Activated CD8-positive, alpha-beta memory T cell treated with anti-CD3 and anti-CD28 coated beads, Interleukin-2, amount 10 ng/mL, durations not matched to agents 7 days and 5 days (primary cell): Measurements from ENCODE around the gene SLX4. TPM values are rescaled to one million over a fixed set of nuclear protein-coding genes. Genes with fewer than 3 reads are reported as not detected.

Source experiments
- ATAC-seq: fragments of 150-1000 bp; cut with Tn5 transposase; one replicate; pipeline ENCODE4 v1.10.0; 2021; ENCODE audit warnings: moderate library complexity
- CTCF ChIA-PET: fragments of 350-600 bp; sonication (Branson Sonifier 250); formaldehyde crosslinking; loops from one replicate; lab custom pipeline; 2021; ENCODE audit warnings: antibody characterized with exemption; lab: Charles Lee
- DNase-seq: peaks from one replicate; pipeline ENCODE4 v3.0.0-alpha.2; 2020
- H3K27ac Mint-ChIP-seq: one replicate; pipeline ENCODE4 v1.8.0; 2021; ENCODE audit warnings: mild to moderate bottlenecking, mixed read lengths
- H3K27me3 Mint-ChIP-seq: one replicate; pipeline ENCODE4 v1.8.0; 2021; ENCODE audit warnings: mixed read lengths
- H3K36me3 Mint-ChIP-seq: one replicate; pipeline ENCODE4 v1.8.0; 2021; ENCODE audit warnings: mild to moderate bottlenecking, mixed read lengths
- H3K4me1 Mint-ChIP-seq: one replicate; pipeline ENCODE4 v1.8.0; 2021; ENCODE audit warnings: mixed read lengths
- H3K4me3 Mint-ChIP-seq: one replicate; pipeline ENCODE4 v1.8.0; 2021; ENCODE audit warnings: mild to moderate bottlenecking, moderate library complexity, mixed read lengths
- H3K9me3 Mint-ChIP-seq: one replicate; pipeline ENCODE4 v1.8.0; 2022; ENCODE audit warnings: low read depth, mixed read lengths
- total RNA-seq, 2 experiments: library from RNA; stranded (reverse); gene quantifications; one replicate each; pipeline ENCODE4 v1.2.3, GENCODE V29; 2021

Gene SLX4
- total RNA-seq, 2 experiments from 2014 or later, result 19.0 to 24.6 TPM

- Mint-ChIP-seq H3K4me1 (peaks cover 3% of the 10 kb centered on the region), H3K27me3 (no peaks in the 10 kb centered on the region), H3K4me3 (no peak overlapping the region), H3K36me3 (peaks cover 12% of the 10 kb centered on the region), H3K9me3 (no peaks in the 10 kb centered on the region), H3K27ac (no peak overlapping the region)
- CTCF ChIA-PET, result interaction anchor here (0.7 kb wide), 1 partner anchor 23 kb away, joined by 3 read pairs; no protein-coding TSS in a partner anchor
- ATAC-seq, result no peak
- DNase-seq, result no peak
Observed at GRCh38 chr16:3590736-3591435, 20.5 kb downstream of the SLX4 start.

- Mint-ChIP-seq H3K27me3 (no peaks in the 10 kb centered on the region), H3K4me1 (peaks cover 9% of the 10 kb centered on the region), H3K36me3 (peaks cover 14% of the 10 kb centered on the region), H3K27ac (no peak overlapping the region), H3K9me3 (no peaks in the 10 kb centered on the region), H3K4me3 (no peak overlapping the region)
- DNase-seq (no peak), ATAC-seq (no peak)
- CTCF ChIA-PET, result interaction anchor here (0.7 kb wide), 1 partner anchor 23 kb away, joined by 3 read pairs; no protein-coding TSS in a partner anchor
Observed at GRCh38 chr16:3589991-3590701, 21.3 kb downstream of the SLX4 start.

GRCh38 chr16:3589441-3589921 is 21.9 kb downstream of the SLX4 start:
- CTCF ChIA-PET, result no interaction called here
- Mint-ChIP-seq H3K4me3 (no peak overlapping the region), H3K36me3 (peaks cover 18% of the 10 kb centered on the region), H3K4me1 (peaks cover 14% of the 10 kb centered on the region), H3K27me3 (no peaks in the 10 kb centered on the region), H3K9me3 (no peaks in the 10 kb centered on the region), H3K27ac (no peak overlapping the region)
- no peak for DNase-seq
- ATAC-seq, result no peak

- no peak for DNase-seq
- no peak for ATAC-seq
- no peak overlapping the region for H3K4me3 Mint-ChIP-seq
- H3K36me3 Mint-ChIP-seq, result peaks cover 22% of the 10 kb centered on the region
- no peak overlapping the region for H3K27ac Mint-ChIP-seq
- H3K4me1 Mint-ChIP-seq, result peaks cover 16% of the 10 kb centered on the region
- CTCF ChIA-PET, result no interaction called here
- H3K9me3 Mint-ChIP-seq, result no peaks in the 10 kb centered on the region
- H3K27me3 Mint-ChIP-seq, result no peaks in the 10 kb centered on the region
Observed at GRCh38 chr16:3589001-3589400, 22.4 kb downstream of the SLX4 start.

GRCh38 chr16:3587547-3588110 is 23.8 kb downstream of the SLX4 start:
- CTCF ChIA-PET, result interaction anchor here (1.4 kb wide), 1 partner anchor 11 kb away, joined by 4 read pairs; no protein-coding TSS in a partner anchor
- peaks cover 30% of the 10 kb centered on the region for H3K36me3 Mint-ChIP-seq
- H3K27me3 Mint-ChIP-seq, result no peaks in the 10 kb centered on the region
- H3K4me3 Mint-ChIP-seq, result no peak overlapping the region
- no peaks in the 10 kb centered on the region for H3K9me3 Mint-ChIP-seq
- H3K4me1 Mint-ChIP-seq, result peaks cover 16% of the 10 kb centered on the region
- DNase-seq (no peak), ATAC-seq (no peak)
- H3K27ac Mint-ChIP-seq, result no peak overlapping the region

GRCh38 chr16:3584412-3584811 is 27.0 kb downstream of the SLX4 start:
- H3K36me3 Mint-ChIP-seq, result peaks cover 24% of the 10 kb centered on the region
- peaks cover 28% of the 10 kb centered on the region for H3K4me1 Mint-ChIP-seq
- H3K4me3 Mint-ChIP-seq, result no peak overlapping the region
- H3K9me3 Mint-ChIP-seq, result no peaks in the 10 kb centered on the region
- DNase-seq (no peak), ATAC-seq (no peak)
- no peak overlapping the region for H3K27ac Mint-ChIP-seq
- H3K27me3 Mint-ChIP-seq, result no peaks in the 10 kb centered on the region
- CTCF ChIA-PET, result interaction anchor here (0.8 kb wide), 1 partner anchor 42 kb away, joined by 4 read pairs; no protein-coding TSS in a partner anchor

- CTCF ChIA-PET, result no interaction called here
- Mint-ChIP-seq H3K4me1 (peaks cover 36% of the 10 kb centered on the region), H3K4me3 (no peak overlapping the region), H3K27ac (no peak overlapping the region), H3K36me3 (peaks cover 24% of the 10 kb centered on the region), H3K9me3 (no peaks in the 10 kb centered on the region), H3K27me3 (no peaks in the 10 kb centered on the region)
- no peak for DNase-seq
- ATAC-seq, result no peak
Observed at GRCh38 chr16:3583303-3584038, 27.9 kb downstream of the SLX4 start.

GRCh38 chr16:3582276-3583165 is 28.9 kb downstream of the SLX4 start:
- CTCF ChIA-PET, result no interaction called here
- Mint-ChIP-seq H3K36me3 (peaks cover 24% of the 10 kb centered on the region), H3K9me3 (no peaks in the 10 kb centered on the region), H3K27me3 (no peaks in the 10 kb centered on the region), H3K27ac (no peak overlapping the region), H3K4me1 (peaks cover 41% of the 10 kb centered on the region), H3K4me3 (no peak overlapping the region)
- DNase-seq (no peak), ATAC-seq (no peak)

- CTCF ChIA-PET, result no interaction called here
- Mint-ChIP-seq H3K27ac (no peak overlapping the region), H3K4me1 (peaks cover 41% of the 10 kb centered on the region), H3K36me3 (peaks cover 32% of the 10 kb centered on the region), H3K27me3 (no peaks in the 10 kb centered on the region), H3K4me3 (no peak overlapping the region), H3K9me3 (no peaks in the 10 kb centered on the region)
- ATAC-seq (no peak), DNase-seq (no peak)
Observed at GRCh38 chr16:3581392-3581791, 30.0 kb downstream of the SLX4 start.

- no peak overlapping the region for H3K4me3 Mint-ChIP-seq
- H3K27me3 Mint-ChIP-seq, result no peaks in the 10 kb centered on the region
- H3K9me3 Mint-ChIP-seq, result no peaks in the 10 kb centered on the region
- H3K36me3 Mint-ChIP-seq, result peaks cover 30% of the 10 kb centered on the region
- ATAC-seq (no peak), DNase-seq (no peak)
- CTCF ChIA-PET, result interaction anchor here (0.9 kb wide), 1 partner anchor 32 kb away, joined by 3 read pairs; no protein-coding TSS in a partner anchor
- H3K4me1 Mint-ChIP-seq, result peaks cover 38% of the 10 kb centered on the region
- H3K27ac Mint-ChIP-seq, result peak overlapping the region; percentile 62
Observed at GRCh38 chr16:3580686-3581085, 30.7 kb downstream of the SLX4 start.

GRCh38 chr16:3580251-3580651 is 31.2 kb downstream of the SLX4 start:
- Mint-ChIP-seq H3K4me1 (peaks cover 38% of the 10 kb centered on the region), H3K9me3 (no peaks in the 10 kb centered on the region), H3K4me3 (no peak overlapping the region), H3K27ac (peak overlapping the region; percentile 62), H3K27me3 (no peaks in the 10 kb centered on the region), H3K36me3 (peaks cover 34% of the 10 kb centered on the region)
- ATAC-seq (no peak), DNase-seq (no peak)
- CTCF ChIA-PET, result interaction anchor here (0.9 kb wide), 1 partner anchor 32 kb away, joined by 3 read pairs; no protein-coding TSS in a partner anchor

GRCh38 chr16:3579776-3580175 is 31.6 kb downstream of the SLX4 start:
- CTCF ChIA-PET, result no interaction called here

More at GRCh38 chr16:3579776-3580175, 31.6 kb downstream of the SLX4 start:
- DNase-seq (no peak), ATAC-seq (no peak)
- Mint-ChIP-seq H3K9me3 (no peaks in the 10 kb centered on the region), H3K4me1 (peaks cover 39% of the 10 kb centered on the region), H3K27me3 (no peaks in the 10 kb centered on the region), H3K4me3 (no peak overlapping the region), H3K36me3 (peaks cover 36% of the 10 kb centered on the region), H3K27ac (peak overlapping the region; percentile 98)
